Transverse colon (tissue), 4 donors: ENCODE measurements around the gene GPR158. TPM values are rescaled to one million over a fixed set of nuclear protein-coding genes. Genes with fewer than 3 reads are reported as not detected.

Experiments used
- DNase-seq: peaks from one replicate; pipeline ENCODE4 v3.0.0-alpha.2; 2019
- H3K27ac ChIP-seq, 4 donors: fragments of 200-600 bp; sonication (generic); 2 replicates each; pipeline ENCODE4 v1.5.1; 2016 to 2018; ENCODE audit warnings: inconsistent platforms in 4 of 4
- H3K27me3 ChIP-seq: fragments of 200-600 bp; sonication (generic); 2 replicates; pipeline ENCODE4 v1.5.1; 2017; ENCODE audit warnings: inconsistent platforms
- H3K36me3 ChIP-seq, 4 donors: fragments of 200-600 bp; sonication (generic); 2 replicates each; pipeline ENCODE4 v1.5.1; 2017 to 2019; ENCODE audit warnings: inconsistent platforms in 4 of 4
- H3K4me1 ChIP-seq, 4 donors: fragments of 200-600 bp; sonication (generic); 2 replicates each; pipeline ENCODE4 v1.5.1; 2017 to 2020; ENCODE audit warnings: inconsistent platforms in 4 of 4
- H3K4me3 ChIP-seq, 4 donors: fragments of 200-600 bp; sonication (generic); 1 replicate in 1 of 4; 2 replicates in 3 of 4; pipeline versions ENCODE4 v1.5.1 to v1.6.1; 2017 to 2019; ENCODE audit warnings: inconsistent platforms in 4 of 4
- H3K9me3 ChIP-seq, 2 donors: fragments of 200-600 bp; sonication (generic); 2 replicates each; pipeline ENCODE4 v1.5.1; 2017 to 2019; ENCODE audit warnings: inconsistent platforms in 2 of 2
- CTCF ChIP-seq, 5 experiments: fragments of 200-600 bp in 3 of 5; fragments of 450-650 bp in 2 of 5; sonication (generic) in 3 of 5; IDR thresholded peaks; 1 replicate in 2 of 5; 2 replicates in 3 of 5; pipeline ENCODE4 v1.5.1; 2016 to 2017; ENCODE audit warnings: antibody characterized with exemption in 5 of 5, inconsistent platforms in 3 of 5, mild to moderate bottlenecking in 2 of 5, moderate library complexity in 1 of 5
- EP300 ChIP-seq: sonication (generic); formaldehyde crosslinking; IDR thresholded peaks from one replicate; pipeline ENCODE4 v1.6.1; 2017; ENCODE audit warnings: antibody characterized with exemption, low read depth
- POLR2A ChIP-seq: fragments of 450-650 bp; IDR thresholded peaks from one replicate; pipeline ENCODE4 v1.6.1; 2016; ENCODE audit warnings: antibody characterized with exemption, mild to moderate bottlenecking, moderate library complexity
- POLR2AphosphoS5 ChIP-seq, 3 donors: sonication (generic); formaldehyde crosslinking; IDR thresholded peaks; one replicate each; pipeline ENCODE4 v1.6.1; 2016; ENCODE audit warnings: antibody characterized with exemption in 3 of 3
- WGBS, 2 donors: methylation state at CpG; one replicate each; pipeline ENCODE4 v1.1.5; 2018; ENCODE audit warnings: low coverage in 1 of 2; 5-methylcytosine and 5-hydroxymethylcytosine counted together
- in situ Hi-C, 4 donors: fragments of 200-750 bp; cut with MboI; loops; one replicate each; pipeline versions ENCODE4 v1.15.0 to v1.15.1; 2017; ENCODE audit warnings: low sequenced_read_pairs in 3 of 4, low pct_ligation_motif_present in 1 of 4, low pct_unique_long_range_greater_than_20kb in 1 of 4
- intact Hi-C: fragments of 100-400 bp; cut with DNase I; formaldehyde crosslinking; loops from one replicate; pipeline ENCODE4 v1.15.1; 2023; ENCODE audit warnings: low total_unique reads
- total RNA-seq, 4 donors: library from RNA; depleted of rRNA; stranded (reverse); fragments of >200 nt; gene quantifications; one replicate each; pipeline ENCODE4 v1.1.0, GENCODE V29; 2016

The GPR158 gene
- total RNA-seq, 4 donors from 2014 or later, result 0.16 to 0.27 TPM; not detected in 2

- Histone ChIP-seq H3K9me3 (no peaks in the 10 kb centered on the region), H3K27ac (no peak overlapping the region), H3K36me3 (no peaks in the 10 kb centered on the region), H3K4me1 (peaks cover 0 to 5% (median 1%) of the 10 kb centered on the region in 4 donors), H3K4me3 (no peak overlapping the region), H3K27me3 (peaks cover 19% of the 10 kb centered on the region)
- in situ Hi-C loops (no loop called here), intact Hi-C loops (no loop called here)
- no peak for DNase-seq
- no peak for TF ChIP-seq POLR2AphosphoS5 (IDR thresholded peaks at IDR 0.05)
- no peak for TF ChIP-seq EP300
- no peak for TF ChIP-seq CTCF (IDR thresholded peaks at IDR 0.05)
- no peak for TF ChIP-seq POLR2A
- 75% methylated on average over 4 of the region's 4 CpGs for WGBS, 2 donors
These were observed 5.1 kb upstream of the GPR158 start for GRCh38 chr10:25169740-25170139.

GRCh38 chr10:25170627-25171026, 4.2 kb upstream of the GPR158 start:
- TF ChIP-seq POLR2A (no peak), POLR2AphosphoS5 (IDR thresholded peaks at IDR 0.05) (no peak), EP300 (no peak), CTCF (IDR thresholded peaks at IDR 0.05) (no peak)
- no peak overlapping the region for H3K27ac ChIP-seq
- in situ Hi-C loops, result no loop called here

GRCh38 chr10:25175527-25176420, 973 bp downstream of the GPR158 start:
- intact Hi-C loops, result no loop called here
- H3K27me3 ChIP-seq, result peaks cover 59% of the 10 kb centered on the region
- in situ Hi-C loops, result no loop called here
- 12% methylated on average over 46 of the region's 66 CpGs; no CpG with 5 or more reads in 1 of the 2 donors for WGBS, 2 donors
- H3K36me3 ChIP-seq, result no peaks in the 10 kb centered on the region
- DNase-seq, result peak; percentile 10
- TF ChIP-seq CTCF (IDR thresholded peaks at IDR 0.05), result no peak
- no peak for TF ChIP-seq POLR2A
- TF ChIP-seq EP300, result no peak
- TF ChIP-seq POLR2AphosphoS5 (IDR thresholded peaks at IDR 0.05), result no peak
- peaks cover 8 to 22% (median 16%) of the 10 kb centered on the region in 4 donors for H3K4me1 ChIP-seq
- H3K4me3 ChIP-seq, result peak overlapping the region in 2 of 4 donors; percentile 39 to 57
- H3K9me3 ChIP-seq, result no peaks in the 10 kb centered on the region
- H3K27ac ChIP-seq, result no peak overlapping the region

More at GRCh38 chr10:25170627-25171026, 4.2 kb upstream of the GPR158 start:
- DNase-seq, result no peak
- no peak overlapping the region for H3K4me3 ChIP-seq
- no peaks in the 10 kb centered on the region for H3K9me3 ChIP-seq
- H3K36me3 ChIP-seq, result no peaks in the 10 kb centered on the region
- H3K4me1 ChIP-seq, result peaks cover 7 to 14% (median 9%) of the 10 kb centered on the region in 4 donors
- intact Hi-C loops, result no loop called here
- WGBS, 2 donors, result 69 to 73% methylated on average over 1 of the region's 1 CpG
- peaks cover 26% of the 10 kb centered on the region for H3K27me3 ChIP-seq

GRCh38 chr10:25176421-25176968, 1.7 kb downstream of the GPR158 start:
- Histone ChIP-seq H3K36me3 (no peaks in the 10 kb centered on the region), H3K9me3 (no peaks in the 10 kb centered on the region), H3K4me1 (peaks cover 8 to 22% (median 16%) of the 10 kb centered on the region in 4 donors), H3K4me3 (no peak overlapping the region), H3K27me3 (peaks cover 59% of the 10 kb centered on the region), H3K27ac (no peak overlapping the region)
- no peak for DNase-seq
- in situ Hi-C loops (no loop called here), intact Hi-C loops (no loop called here)
- TF ChIP-seq EP300, result no peak
- no peak for TF ChIP-seq POLR2AphosphoS5 (IDR thresholded peaks at IDR 0.05)
- no peak for TF ChIP-seq POLR2A
- TF ChIP-seq CTCF (IDR thresholded peaks at IDR 0.05), result no peak
- WGBS, 2 donors, result 4 to 10% methylated on average over 4 to 35 of the region's 36 CpGs
